ENCODE measurements around the gene USH1G.
"Not testable (repeated sequence)": the region's sequence is repeated elsewhere in the genome, so short reads cannot be mapped to it uniquely, and the experiment has no call there.

Gene USH1G

GRCh38 chr17:74877592-74878548 is 45.2 kb downstream of the USH1G start:
- no peak for DNase-seq (ENCODE audit: low read depth in 2 of 3, low spot score in 1 of 3)

- DNase-seq (ENCODE audit: low read depth in 2 of 3, low spot score in 1 of 3) = no peak
Measured at GRCh38 chr17:74875977-74876593, 47.0 kb downstream of the USH1G start.

GRCh38 chr17:74875155-74875976 is 47.7 kb downstream of the USH1G start:
- DNase-seq (ENCODE audit: low read depth in 2 of 3, low spot score in 1 of 3) = no peak

DNA sequence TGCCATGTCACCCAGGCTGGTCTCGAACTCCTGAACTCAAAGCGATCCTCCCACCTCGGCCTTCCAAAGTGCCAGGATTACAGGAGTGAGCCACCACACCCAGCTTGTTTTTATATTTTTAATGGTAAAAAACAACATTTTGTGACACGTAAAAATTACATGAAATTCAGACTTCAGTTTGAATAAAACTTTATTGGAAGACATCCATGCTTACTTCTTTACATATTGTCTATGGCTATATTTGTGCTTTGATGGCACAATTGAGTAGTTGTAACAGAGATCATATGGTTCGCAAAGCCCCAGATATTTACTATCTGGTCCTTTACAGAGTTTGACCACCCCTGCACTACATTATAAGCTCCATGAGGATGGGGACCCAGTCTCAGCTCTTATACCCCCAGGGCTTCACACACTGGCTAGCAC is 48.4 kb downstream of the USH1G start:
- DNase-seq (ENCODE audit: low read depth in 2 of 3, low spot score in 1 of 3) = no peak

DNA sequence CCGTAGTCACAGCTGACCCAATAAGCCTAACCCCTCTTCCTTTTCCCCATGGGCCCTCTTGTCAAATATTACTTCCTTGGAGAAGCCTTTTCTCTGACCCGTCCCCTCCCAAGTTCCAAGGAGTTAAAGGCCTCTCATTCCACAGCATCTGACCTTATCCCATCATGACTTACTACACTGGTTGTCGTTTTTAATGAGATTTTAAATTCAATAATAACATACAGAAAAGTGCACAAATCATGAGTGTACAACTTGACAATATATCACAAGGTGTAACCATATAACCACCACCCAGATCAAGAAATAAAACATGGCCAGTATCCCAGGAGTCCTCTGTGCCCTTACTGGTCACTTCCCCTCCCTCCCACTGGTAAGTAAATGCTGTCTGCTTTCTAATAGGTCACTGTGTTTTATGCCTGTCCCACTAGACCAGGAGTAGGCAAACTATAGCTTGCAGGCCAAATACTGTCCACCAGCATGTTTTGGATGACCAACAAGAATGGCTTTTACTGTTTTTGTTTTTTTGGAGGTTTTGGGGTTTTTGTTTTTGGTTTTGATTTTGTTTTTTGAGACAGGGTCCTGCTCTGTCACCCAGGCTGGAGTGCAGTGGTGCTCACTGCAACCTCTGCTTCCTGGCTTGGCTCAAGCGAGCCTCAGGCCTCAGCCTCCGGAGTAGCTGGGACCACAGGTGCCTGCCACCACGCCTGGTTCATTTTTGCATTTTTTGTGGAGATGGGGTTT is 49.0 kb downstream of the USH1G start:
- no peak for DNase-seq (ENCODE audit: low read depth in 2 of 3, low spot score in 1 of 3)

DNA sequence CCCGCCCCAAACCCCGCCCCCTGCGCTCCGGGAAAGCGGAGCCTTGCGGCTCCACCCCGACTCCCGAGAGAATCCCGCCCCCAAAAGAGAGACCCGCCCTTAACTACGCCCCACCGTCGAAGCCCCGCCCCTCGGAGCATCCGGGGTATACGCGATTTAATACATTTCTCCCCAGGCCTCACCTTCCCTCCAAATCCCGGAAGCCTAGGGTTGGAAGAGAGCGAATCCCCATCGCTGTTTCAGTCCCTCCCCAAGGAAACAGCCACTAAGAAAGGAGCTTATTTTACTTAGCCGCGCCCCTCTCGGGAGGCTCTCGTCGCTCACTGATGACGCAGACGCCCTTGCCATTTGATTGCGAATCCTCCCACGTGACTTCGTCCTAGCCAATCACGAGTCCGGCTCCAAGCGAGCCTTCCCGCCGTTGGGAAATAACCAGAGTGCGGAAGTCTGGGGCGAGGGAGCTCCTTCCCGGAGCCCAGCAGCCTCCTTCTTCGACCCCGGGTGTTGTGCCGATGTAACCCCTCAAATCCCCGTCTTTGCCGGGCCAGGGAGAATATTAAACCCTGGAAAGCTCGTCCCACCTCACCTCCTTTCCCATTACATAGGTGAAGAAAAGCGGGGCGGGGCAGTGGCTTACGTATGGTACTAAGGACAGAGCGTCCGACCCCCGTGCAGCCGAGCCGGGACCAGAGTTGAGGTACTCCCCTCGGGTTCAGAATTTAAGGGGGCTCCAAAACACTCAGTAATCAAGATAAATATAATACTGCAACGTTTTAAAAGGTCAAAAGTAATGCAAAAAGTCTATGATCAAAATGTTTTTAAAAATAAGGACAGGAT is 49.8 kb downstream of the USH1G start:
- DNase-seq (ENCODE audit: low read depth in 2 of 3, low spot score in 1 of 3) = peak; percentile 97 to 99 (median 99)

GRCh38 chr17:74872313-74873036 is 50.6 kb downstream of the USH1G start, which contains the start of gene FDXR:
Gene FDXR (minus strand): TSS chr17:74872994. CDS start chr17:74872944, 50 bp downstream.
- DNase-seq (ENCODE audit: low read depth in 2 of 3, low spot score in 1 of 3) = no peak

GRCh38 chr17:74871356-74872076 is 51.5 kb downstream of the USH1G start:
- no peak for DNase-seq (ENCODE audit: low read depth in 2 of 3, low spot score in 1 of 3)

DNA sequence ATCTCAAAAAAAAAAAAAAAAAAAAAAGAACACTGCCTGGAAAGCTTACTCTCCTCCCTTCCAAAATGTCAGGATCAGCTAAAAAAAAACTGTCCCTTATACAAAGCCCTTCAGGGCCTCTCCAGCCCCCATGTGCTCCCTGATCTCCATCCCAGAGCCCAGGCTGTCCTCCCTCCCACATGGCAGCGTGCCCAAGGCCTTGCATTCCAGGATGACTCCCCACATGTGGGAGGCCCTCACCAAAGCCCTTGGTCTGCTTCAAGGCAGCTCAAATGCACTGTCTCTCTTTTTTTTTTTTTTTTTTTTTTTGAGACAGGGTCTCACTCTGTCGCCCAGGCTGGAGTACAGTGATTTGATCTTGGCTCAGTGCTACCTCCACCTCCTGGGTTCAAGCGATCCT is 52.5 kb downstream of the USH1G start:
- no peak for DNase-seq (ENCODE audit: low read depth in 2 of 3, low spot score in 1 of 3)

DNA sequence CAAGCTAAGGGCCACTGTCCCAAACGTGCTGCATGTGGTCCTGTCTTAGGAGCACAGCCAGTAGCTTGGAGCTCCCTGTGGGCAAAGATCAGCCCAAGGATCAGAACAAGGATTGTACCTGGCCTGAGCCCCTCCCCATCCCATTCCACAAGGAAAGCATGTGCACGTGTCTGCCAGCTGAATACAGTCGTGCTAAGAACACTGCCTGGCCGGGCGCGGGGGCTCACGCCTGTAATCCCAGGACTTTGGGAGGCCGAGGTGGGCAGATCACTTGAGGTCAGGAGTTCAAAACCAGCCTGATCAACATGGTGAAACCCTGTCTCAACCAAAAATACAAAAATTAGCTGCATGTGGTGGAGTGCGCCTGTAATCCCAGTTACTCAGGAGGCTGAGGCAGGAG is 53.0 kb downstream of the USH1G start:
- DNase-seq (ENCODE audit: low read depth in 2 of 3, low spot score in 1 of 3) = not testable (repeated sequence)

GRCh38 chr17:74868908-74869255 is 54.2 kb downstream of the USH1G start:
- DNase-seq (ENCODE audit: low read depth in 2 of 3, low spot score in 1 of 3) = no peak

DNA sequence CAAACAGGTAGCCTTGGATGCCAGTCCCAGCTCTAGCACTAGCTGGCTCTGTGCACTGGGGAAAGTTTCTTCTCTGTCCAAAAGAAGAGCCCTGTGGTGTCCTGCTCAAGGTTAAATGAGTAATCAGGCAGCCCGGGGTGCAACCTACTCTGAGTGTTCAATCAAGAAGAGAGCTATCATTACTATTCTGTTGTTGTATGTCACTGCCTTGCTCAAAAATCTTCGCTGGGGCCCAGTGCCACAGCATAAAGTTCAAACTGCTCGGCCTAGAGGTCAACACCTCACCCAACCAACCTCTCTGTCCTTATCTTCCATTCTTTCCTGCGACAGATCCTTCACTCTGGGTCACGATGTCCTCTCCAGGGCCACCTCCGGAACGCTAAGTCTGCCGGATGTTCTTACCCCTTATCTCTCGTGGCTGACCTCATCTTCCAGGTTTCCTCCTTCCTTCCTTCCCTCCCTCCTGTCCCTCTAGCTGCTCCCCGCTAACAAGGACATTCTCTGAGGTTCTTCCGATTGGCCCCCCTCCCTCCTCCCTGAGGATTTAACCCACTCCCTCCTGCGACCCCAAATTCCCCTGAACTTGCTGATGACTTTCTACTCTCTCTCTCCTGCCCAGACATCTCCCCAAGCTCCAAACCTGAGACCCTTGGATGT is 54.7 kb downstream of the USH1G start:
- DNase-seq (ENCODE audit: low read depth in 2 of 3, low spot score in 1 of 3) = no peak

- DNase-seq (ENCODE audit: low read depth in 2 of 3, low spot score in 1 of 3) = no peak
Measured at GRCh38 chr17:74866198-74866835, 56.7 kb downstream of the USH1G start.
